Heart right ventricle (tissue), 16 donors: ENCODE results near the gene CDK5RAP2. TPM values are rescaled to one million over a fixed set of nuclear protein-coding genes. Genes with fewer than 3 reads are reported as not detected.

Experiments
- ATAC-seq, 8 donors: fragments of 200-7000 bp; cut with Tn5 transposase; one replicate each; pipeline ENCODE4 v1.9.1; 2020; ENCODE audit warnings: mild to moderate bottlenecking in 8 of 8, moderate library complexity in 8 of 8, moderate number of reproducible peaks in 1 of 8
- DNase-seq, 2 donors: peaks; one replicate each; pipeline ENCODE4 v3.0.0-alpha.2; 2020
- H3K27ac ChIP-seq, 10 donors: fragments of 200-600 bp; sonication (generic) in 2 of 10; one replicate each; pipeline versions ENCODE4 v1.5.0 to v1.8.0; 2020 to 2022; ENCODE audit warnings: mild to moderate bottlenecking in 3 of 10
- H3K27me3 ChIP-seq, 7 donors: fragments of 200-600 bp; one replicate each; pipeline ENCODE4 v1.8.0; 2021 to 2022; ENCODE audit warnings: mild to moderate bottlenecking in 2 of 7
- H3K36me3 ChIP-seq, 9 donors: fragments of 200-600 bp; sonication (generic) in 1 of 9; one replicate each; pipeline versions ENCODE4 v1.5.0 to v1.8.0; 2020 to 2022; ENCODE audit warnings: mild to moderate bottlenecking in 2 of 9
- H3K4me1 ChIP-seq, 9 donors: fragments of 200-600 bp; sonication (generic) in 1 of 9; one replicate each; pipeline versions ENCODE4 v1.5.0 to v1.8.0; 2020 to 2022; ENCODE audit warnings: mild to moderate bottlenecking in 4 of 9
- H3K4me3 ChIP-seq, 10 donors: fragments of 200-600 bp; sonication (generic) in 2 of 10; one replicate each; pipeline versions ENCODE4 v1.5.0 to v1.8.0; 2020 to 2022; ENCODE audit warnings: mild to moderate bottlenecking in 7 of 10, moderate library complexity in 2 of 10
- H3K9me3 ChIP-seq, 11 donors: fragments of 200-600 bp in 10 of 11; sonication (generic) in 2 of 11; one replicate each; pipeline versions ENCODE4 v1.5.0 to v1.8.0; 2013 to 2022; ENCODE audit warnings: mild to moderate bottlenecking in 2 of 11, control low read depth in 1 of 11, moderate library complexity in 1 of 11
- WGBS, 2 donors: extraction: QIAGEN DNeasy Blood & Tissue Kit; methylation state at CpG; one replicate each; pipeline ENCODE4 v1.1.7; 2013; ENCODE audit warnings: inconsistent platforms in 1 of 2; 5-methylcytosine and 5-hydroxymethylcytosine counted together
- intact Hi-C, 10 donors: fragments of 100-400 bp; cut with DNase I; formaldehyde crosslinking; loops; one replicate each; pipeline versions ENCODE4 v1.11.1 to v1.14.2; 2022
- polyA plus RNA-seq, 2 donors: library from polyadenylated mRNA; stranded (reverse); fragments of 200-250 nt; gene quantifications; one replicate each; pipeline ENCODE4 v1.2.3, GENCODE V29; 2013
- total RNA-seq, 10 donors: library from RNA; stranded (reverse); fragmentation: NEBNext Ultra II Directional in 3 of 10; extraction: Animal tissue kit (Norgen Biotek cat#: 25700) in 3 of 10; gene quantifications; one replicate each; pipeline versions ENCODE4 v1.2.1 to v1.2.4, GENCODE V29; 2021 to 2023
- TF ChIP-seq, protein P1 (sequence below), 9 donors: fragments of 200-600 bp; sonication (generic) in 2 of 9; IDR thresholded peaks; one replicate each; pipeline versions ENCODE4 v1.5.0 to v1.8.0; 2021 to 2022; ENCODE audit warnings: antibody characterized with exemption in 9 of 9, mild to moderate bottlenecking in 5 of 9, moderate library complexity in 1 of 9
- donor health status: Arrhythmogenic right ventricular cardiomyopathy.
- donor health status: ischemic (EF 13 %, LVEDD 7.1; RV severe dilation, severe dysfunction).
- donor health status: healthy with polysubstance abuse.
- donor health status: DM: no; HTN: yes; CAD: no.
- donor health status: DM: no; HTN: no; CAD: no.
- donor health status: ischemic (EF 25% LVEDD 6.9; RV normal size, moderate dysfunction).
- donor health status: ischemic (EF 25% LVEDD 5.7; RV mildly dilated, moderate dysfunction).
- donor health status: healthy.
- donor health status: DM: yes; HTN: yes; CAD: no.
- donor health status: Ischemic cardiomyopathy.
- donor health status: ischemic (EF 35%, LVEDD 5.7; RV mildly dilated, moderate dysfunction).
- donor health status: nonischemic (EF 11% LVEDD 7.7; RV severe dilation, severe dysfunction).
- donor health status: DM: yes; HTN: yes; CAD: no.
- donor health status: PGD.
- donor health status: ischemic (EF 29% LVEDD 5.4; RV normal size, mild dysfunction).
- donor health status: nonischemic (EF 23%, LVEDD 6.1; RV moderate dilation, normal function).

Gene CDK5RAP2
- total and polyA plus RNA-seq, 12 donors = 21.6 to 80.1 (median 53.4) TPM

DNA sequence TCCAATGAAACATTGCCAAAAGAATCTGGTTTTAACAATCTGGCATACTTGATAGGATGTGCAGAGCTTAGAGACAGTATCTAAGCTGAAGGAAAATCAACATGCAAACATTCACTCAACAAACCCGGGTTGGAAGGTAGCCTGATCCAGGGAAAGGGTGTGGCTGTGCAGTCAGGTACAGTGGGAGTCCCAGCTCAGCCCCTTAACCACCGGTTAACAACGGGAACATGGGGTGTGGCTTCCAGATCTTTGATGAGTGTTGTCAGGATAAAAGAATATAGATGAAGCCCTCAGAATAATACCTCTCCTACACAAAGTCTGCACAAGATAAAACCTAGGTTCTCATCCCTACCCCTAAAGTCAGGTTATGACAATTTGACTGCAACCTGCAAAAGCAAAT, 127.3 kb downstream of the CDK5RAP2 start:
- intact Hi-C loops = no loop called here
- no peak for DNase-seq
- peaks cover 0 to 6% (median 0%) of the 10 kb centered on the region in 9 donors for H3K4me1 ChIP-seq
- H3K27me3 ChIP-seq = no peaks in the 10 kb centered on the region
- WGBS, 2 donors = 83 to 86% methylated on average over 3 of the region's 3 CpGs
- no peak overlapping the region for H3K27ac ChIP-seq
- TF ChIP-seq, protein P1, sequence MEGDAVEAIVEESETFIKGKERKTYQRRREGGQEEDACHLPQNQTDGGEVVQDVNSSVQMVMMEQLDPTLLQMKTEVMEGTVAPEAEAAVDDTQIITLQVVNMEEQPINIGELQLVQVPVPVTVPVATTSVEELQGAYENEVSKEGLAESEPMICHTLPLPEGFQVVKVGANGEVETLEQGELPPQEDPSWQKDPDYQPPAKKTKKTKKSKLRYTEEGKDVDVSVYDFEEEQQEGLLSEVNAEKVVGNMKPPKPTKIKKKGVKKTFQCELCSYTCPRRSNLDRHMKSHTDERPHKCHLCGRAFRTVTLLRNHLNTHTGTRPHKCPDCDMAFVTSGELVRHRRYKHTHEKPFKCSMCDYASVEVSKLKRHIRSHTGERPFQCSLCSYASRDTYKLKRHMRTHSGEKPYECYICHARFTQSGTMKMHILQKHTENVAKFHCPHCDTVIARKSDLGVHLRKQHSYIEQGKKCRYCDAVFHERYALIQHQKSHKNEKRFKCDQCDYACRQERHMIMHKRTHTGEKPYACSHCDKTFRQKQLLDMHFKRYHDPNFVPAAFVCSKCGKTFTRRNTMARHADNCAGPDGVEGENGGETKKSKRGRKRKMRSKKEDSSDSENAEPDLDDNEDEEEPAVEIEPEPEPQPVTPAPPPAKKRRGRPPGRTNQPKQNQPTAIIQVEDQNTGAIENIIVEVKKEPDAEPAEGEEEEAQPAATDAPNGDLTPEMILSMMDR (IDR thresholded peaks at IDR 0.05) = no peak
- H3K4me3 ChIP-seq = no peak overlapping the region
- H3K36me3 ChIP-seq = peaks cover 0 to 72% (median 20%) of the 10 kb centered on the region in 9 donors
- no peak for ATAC-seq
- peaks cover 0 to 16% (median 0%) of the 10 kb centered on the region in 11 donors for H3K9me3 ChIP-seq

DNA sequence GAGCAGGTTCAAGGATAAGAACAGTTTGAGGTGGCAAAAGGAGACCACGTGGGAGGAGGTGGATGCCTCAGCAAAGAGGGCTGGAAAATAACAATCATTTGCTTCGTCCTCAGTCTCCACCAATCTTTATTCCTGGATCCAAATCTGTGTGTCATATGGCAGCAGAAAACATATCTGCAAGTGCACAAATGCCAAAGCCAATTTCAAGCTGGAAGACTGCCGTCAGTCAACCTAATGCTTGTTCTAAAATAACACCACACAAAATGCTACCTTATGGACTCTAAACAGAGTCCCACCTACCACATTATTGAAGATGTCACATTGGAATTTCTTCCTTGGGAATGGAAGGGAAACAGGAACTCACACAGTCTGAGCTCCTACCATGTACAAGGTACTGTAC, 129.1 kb downstream of the CDK5RAP2 start:
- no peak overlapping the region for H3K4me3 ChIP-seq
- WGBS, 2 donors = 62 to 79% methylated on average over 3 of the region's 3 CpGs
- TF ChIP-seq, protein P1 (IDR thresholded peaks at IDR 0.05) = no peak
- no peaks in the 10 kb centered on the region for H3K27me3 ChIP-seq
- H3K4me1 ChIP-seq = peaks cover 0 to 8% (median 0%) of the 10 kb centered on the region in 9 donors
- no peak overlapping the region for H3K27ac ChIP-seq
- peaks cover 0 to 5% (median 0%) of the 10 kb centered on the region in 11 donors for H3K9me3 ChIP-seq
- intact Hi-C loops = no loop called here
- DNase-seq (no peak), ATAC-seq (no peak)
- H3K36me3 ChIP-seq = peaks cover 0 to 68% (median 20%) of the 10 kb centered on the region in 9 donors

DNA sequence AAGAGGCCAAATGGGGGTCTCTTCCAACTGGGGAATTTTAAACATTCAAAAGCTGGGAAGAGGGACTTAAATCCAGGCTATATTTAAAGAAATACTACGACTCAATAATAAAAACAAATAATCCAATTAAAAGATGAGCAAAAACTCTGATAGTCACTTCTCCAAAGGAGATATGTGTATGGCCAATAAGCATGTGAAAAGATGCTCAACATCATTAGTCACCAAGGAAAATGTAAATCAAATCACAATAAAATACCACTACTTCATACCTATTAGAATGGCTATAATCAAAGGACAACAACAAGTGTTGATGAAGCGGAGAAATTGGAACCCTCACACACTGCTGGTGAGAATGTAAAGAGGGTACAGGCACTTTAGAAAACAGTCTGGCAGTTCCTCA, 130.4 kb downstream of the CDK5RAP2 start:
- no peak overlapping the region for H3K4me3 ChIP-seq
- intact Hi-C loops = no loop called here
- ATAC-seq (no peak), DNase-seq (no peak)
- TF ChIP-seq, protein P1 (IDR thresholded peaks at IDR 0.05) = no peak
- H3K27ac ChIP-seq = no peak overlapping the region
- WGBS, 2 donors = 97 to 99% methylated on average over 2 of the region's 2 CpGs
- no peaks in the 10 kb centered on the region for H3K9me3 ChIP-seq
- no peaks in the 10 kb centered on the region for H3K27me3 ChIP-seq
- peaks cover 0 to 12% (median 0%) of the 10 kb centered on the region in 9 donors for H3K4me1 ChIP-seq
- peaks cover 0 to 74% (median 20%) of the 10 kb centered on the region in 9 donors for H3K36me3 ChIP-seq

DNA sequence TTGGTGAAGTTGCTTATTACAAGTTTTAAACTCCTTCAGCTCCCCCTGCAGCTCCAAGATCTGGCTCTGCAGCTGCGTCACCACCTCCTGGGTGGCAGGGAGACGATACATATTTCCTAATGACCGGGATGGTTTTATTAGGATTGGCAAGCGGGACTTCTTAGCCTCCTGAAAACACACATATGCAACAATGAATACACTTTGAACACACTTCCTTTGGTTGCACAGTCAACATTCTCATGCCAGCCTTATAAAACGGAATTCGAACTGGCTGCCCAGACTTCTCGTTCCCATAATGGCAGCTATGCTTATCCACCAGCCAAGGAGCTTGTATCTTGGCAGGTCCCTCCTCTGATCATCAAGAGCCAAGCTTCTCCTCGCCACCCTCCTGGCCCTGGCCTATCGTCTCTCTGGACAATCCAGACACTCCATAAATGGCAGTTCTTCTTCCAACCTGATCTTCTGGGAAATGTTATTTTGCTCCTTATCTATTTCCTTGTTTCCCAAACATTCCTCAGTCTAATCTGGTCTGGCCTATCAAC, 131.9 kb downstream of the CDK5RAP2 start:
- H3K27ac ChIP-seq = no peak overlapping the region
- no peaks in the 10 kb centered on the region for H3K9me3 ChIP-seq
- ATAC-seq = no peak
- intact Hi-C loops = no loop called here
- TF ChIP-seq, protein P1 (IDR thresholded peaks at IDR 0.05) = no peak
- no peak overlapping the region for H3K4me3 ChIP-seq
- DNase-seq = no peak
- H3K4me1 ChIP-seq = peaks cover 0 to 12% (median 0%) of the 10 kb centered on the region in 9 donors
- no peaks in the 10 kb centered on the region for H3K27me3 ChIP-seq
- 93 to 94% methylated on average over 9 of the region's 9 CpGs for WGBS, 2 donors
- H3K36me3 ChIP-seq = peaks cover 0 to 72% (median 11%) of the 10 kb centered on the region in 9 donors
